D721Med (cell line): ENCODE data around the gene BBLN.

Experiments
- DNase-seq: peaks from one replicate; pipeline ENCODE4 v3.0.0; 2011; ENCODE audit warnings: low spot score; ENCODE audit not compliant: insufficient read length
- FAIRE-seq: peaks from 2 replicates; lab custom pipeline; 2011; peaks lifted over from hg19 to GRCh38; lab: Jason Lieb, UNC
- CTCF ChIP-seq: IDR thresholded peaks from 2 replicates; pipeline ENCODE4 v1.5.1; 2012; ENCODE audit warnings: mild to moderate bottlenecking, control low read depth; ENCODE audit not compliant: insufficient read depth; ENCODE audit errors: missing control alignments

BBLN gene

GRCh38 chr9:128203024-128203706 lies 43.1 kb downstream of the BBLN start, which contains the start of gene DNM1:
Gene DNM1 (plus strand): TSS chr9:128203379. CDS start chr9:128203471, 92 bp downstream.
- DNase-seq, result peak; percentile 86
- no peak for FAIRE-seq
- peak; percentile 62 for TF ChIP-seq CTCF

- FAIRE-seq (no peak), DNase-seq (peak; percentile 93)
- TF ChIP-seq CTCF, result no peak
Observed at GRCh38 chr9:128203707-128204551, 43.9 kb downstream of the BBLN start.

- FAIRE-seq, result no peak
- TF ChIP-seq CTCF, result no peak
- DNase-seq, result no peak
Observed at GRCh38 chr9:128204858-128205257, 44.8 kb downstream of the BBLN start.

GRCh38 chr9:128205296-128205944 lies 45.4 kb downstream of the BBLN start:
- FAIRE-seq (no peak), DNase-seq (no peak)
- TF ChIP-seq CTCF, result no peak

- no peak for FAIRE-seq
- no peak for DNase-seq
- no peak for TF ChIP-seq CTCF
Observed at GRCh38 chr9:128206484-128206883, 46.4 kb downstream of the BBLN start.

- DNase-seq (no peak), FAIRE-seq (no peak)
- no peak for TF ChIP-seq CTCF
Observed at GRCh38 chr9:128206916-128207910, 47.1 kb downstream of the BBLN start.
